GM12864 (cell line): ENCODE measurements around the gene TLE2.

Source experiments
- DNase-seq: peaks from one replicate; pipeline ENCODE4 v3.0.0-alpha.2; 2011; ENCODE audit warnings: low read depth
- H3K4me3 ChIP-seq: 2 replicates; pipeline ENCODE4 v1.5.1; 2011; ENCODE audit warnings: mild to moderate bottlenecking, low read depth, low read length, control low read depth
- CTCF ChIP-seq: IDR thresholded peaks from 2 replicates; pipeline ENCODE4 v1.5.1; 2011; ENCODE audit warnings: low read depth, mild to moderate bottlenecking, moderate library complexity, low read length, control low read depth, inconsistent platforms; ENCODE audit errors: missing control alignments

The TLE2 gene

GRCh38 chr19:3035542-3036118 is 6.5 kb upstream of the TLE2 start:
- no peak for TF ChIP-seq CTCF

GRCh38 chr19:3034656-3035541 is 5.8 kb upstream of the TLE2 start:
- peak overlapping the region; percentile 73 for H3K4me3 ChIP-seq
- TF ChIP-seq CTCF: no peak
- DNase-seq: no peak

More at GRCh38 chr19:3035542-3036118, 6.5 kb upstream of the TLE2 start:
- DNase-seq: peak; percentile 97
- peak overlapping the region; percentile 73 for H3K4me3 ChIP-seq

GRCh38 chr19:3034406-3034655 is 5.3 kb upstream of the TLE2 start:
- H3K4me3 ChIP-seq: no peak overlapping the region

GRCh38 chr19:3033595-3034405 is 4.7 kb upstream of the TLE2 start:
- H3K4me3 ChIP-seq: no peak overlapping the region
- DNase-seq: no peak
- TF ChIP-seq CTCF: no peak

More at GRCh38 chr19:3034406-3034655, 5.3 kb upstream of the TLE2 start:
- TF ChIP-seq CTCF: no peak
- no peak for DNase-seq

- no peak for TF ChIP-seq CTCF
- no peak overlapping the region for H3K4me3 ChIP-seq
- no peak for DNase-seq
Measured at GRCh38 chr19:3031607-3031867, 2.5 kb upstream of the TLE2 start.

- DNase-seq: no peak
- H3K4me3 ChIP-seq: peak overlapping the region; percentile 24; the same call in 1 of the 2 replicates
- no peak for TF ChIP-seq CTCF
Measured at GRCh38 chr19:3028305-3029064, 595 bp downstream of the TLE2 start.
